Stimulated activated CD4-positive, alpha-beta T cell treated with anti-CD3 and anti-CD28 coated beads, Interleukin-12 subunit alpha, Interleukin-12 subunit beta, amount 100 ng/mL, for 4 hours (primary cell): ENCODE results near the gene ORM2.
"Not testable (repeated sequence)": the region's sequence is repeated elsewhere in the genome, so short reads cannot be mapped to it uniquely, and the experiment has no call there.

Source experiments
- DNase-seq: peaks from one replicate; pipeline ENCODE4 v3.0.0-alpha.2; 2020

The ORM2 gene

DNA sequence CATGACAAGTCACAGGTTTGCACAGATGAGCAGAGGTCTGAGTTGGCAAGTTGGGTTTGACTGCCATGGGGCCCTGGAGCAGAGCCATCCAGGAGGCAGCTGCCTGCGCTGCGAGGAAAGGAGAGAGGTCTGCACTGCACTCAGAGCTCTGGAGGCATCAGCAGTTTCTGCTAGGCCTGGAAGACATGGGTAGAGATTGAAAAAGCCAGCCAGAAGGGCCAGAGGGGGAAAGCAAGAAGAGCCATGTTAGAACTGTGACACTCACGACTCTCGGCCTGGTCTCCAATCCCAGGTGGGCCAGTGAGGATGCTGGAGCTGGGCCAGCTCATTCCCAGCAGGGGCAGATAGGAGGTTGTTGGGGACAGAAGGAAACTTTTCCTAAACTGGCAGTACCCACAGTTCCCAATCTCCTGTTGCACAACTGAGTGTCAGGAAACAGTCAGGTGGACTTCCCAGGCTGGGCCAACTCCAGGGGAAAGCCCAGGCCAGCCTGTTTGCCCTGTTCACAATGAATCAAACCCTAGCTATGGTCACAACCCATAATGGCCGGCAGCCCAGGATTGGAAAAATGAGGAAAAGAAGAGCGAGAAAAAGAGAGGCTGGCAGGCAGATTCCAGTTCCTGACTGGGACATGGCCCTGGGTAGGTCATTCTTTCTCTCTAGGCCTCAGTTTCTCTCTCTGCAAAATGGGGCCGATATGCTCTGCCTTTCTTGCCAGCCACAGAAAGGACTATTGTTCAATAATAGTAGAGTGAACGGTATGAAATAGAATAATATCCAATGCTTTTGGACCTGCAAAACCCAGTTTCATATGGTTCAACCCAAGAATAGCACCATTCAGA, 14.6 kb upstream of the ORM2 start:
- no peak for DNase-seq

DNA sequence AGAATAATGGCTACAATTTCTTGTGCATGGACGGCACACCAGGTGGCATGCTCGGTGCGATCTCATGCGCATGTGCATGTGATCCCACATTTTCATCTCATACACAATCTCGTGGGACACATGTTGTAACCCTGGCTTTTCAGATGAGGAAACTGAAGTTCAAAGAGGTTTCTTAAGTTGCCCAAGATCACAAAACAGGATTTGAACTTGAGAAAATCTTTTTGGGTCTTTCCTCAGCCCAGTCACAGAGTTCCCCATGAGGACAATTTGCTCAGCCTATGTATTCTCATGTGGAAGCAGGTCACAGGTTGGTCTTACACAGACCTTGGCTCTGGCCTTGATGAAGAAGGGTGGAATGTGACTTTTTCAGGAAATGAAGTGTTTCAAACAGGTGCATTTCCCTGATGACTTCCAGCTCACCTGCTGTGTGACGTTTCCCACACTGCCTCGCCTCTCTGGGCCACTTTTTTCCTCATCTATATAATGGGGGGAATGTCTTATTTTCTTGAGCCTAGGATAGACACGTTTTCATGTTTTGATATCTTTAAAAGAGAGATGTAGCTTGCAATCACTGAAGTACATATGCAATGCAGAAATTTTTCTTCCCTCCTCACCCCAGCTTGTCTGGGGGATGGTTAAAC, 13.8 kb upstream of the ORM2 start:
- DNase-seq: no peak

DNA sequence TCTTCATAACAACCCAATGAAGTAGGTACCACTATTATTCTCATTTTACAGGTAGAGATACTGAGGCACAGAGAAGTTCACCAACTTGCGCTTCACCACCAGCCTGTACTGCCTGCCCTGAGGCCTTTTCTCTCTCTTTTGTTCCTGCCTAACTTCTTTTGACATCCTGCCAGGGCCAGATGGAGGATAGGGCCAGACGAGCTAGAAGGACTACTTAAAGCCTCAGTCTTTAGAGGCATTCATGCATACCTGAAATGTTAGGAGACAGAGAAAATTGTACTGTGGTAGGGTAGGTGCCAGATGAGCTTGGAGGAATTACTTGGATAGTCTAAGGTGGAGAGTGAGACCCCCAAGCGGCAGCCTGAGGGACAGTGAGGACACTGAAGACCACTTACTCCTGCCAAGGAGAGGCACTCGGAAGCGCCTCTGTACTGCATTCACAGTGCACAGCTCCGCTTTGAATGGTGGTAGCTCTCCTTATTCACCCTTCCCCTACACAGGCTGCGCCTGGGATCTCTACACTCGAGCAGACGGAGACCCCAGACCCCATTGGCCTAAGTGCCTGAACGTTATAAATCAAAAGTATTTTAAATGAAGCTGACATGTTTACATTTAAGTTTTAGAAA, 13.0 kb upstream of the ORM2 start:
- DNase-seq: no peak

DNA sequence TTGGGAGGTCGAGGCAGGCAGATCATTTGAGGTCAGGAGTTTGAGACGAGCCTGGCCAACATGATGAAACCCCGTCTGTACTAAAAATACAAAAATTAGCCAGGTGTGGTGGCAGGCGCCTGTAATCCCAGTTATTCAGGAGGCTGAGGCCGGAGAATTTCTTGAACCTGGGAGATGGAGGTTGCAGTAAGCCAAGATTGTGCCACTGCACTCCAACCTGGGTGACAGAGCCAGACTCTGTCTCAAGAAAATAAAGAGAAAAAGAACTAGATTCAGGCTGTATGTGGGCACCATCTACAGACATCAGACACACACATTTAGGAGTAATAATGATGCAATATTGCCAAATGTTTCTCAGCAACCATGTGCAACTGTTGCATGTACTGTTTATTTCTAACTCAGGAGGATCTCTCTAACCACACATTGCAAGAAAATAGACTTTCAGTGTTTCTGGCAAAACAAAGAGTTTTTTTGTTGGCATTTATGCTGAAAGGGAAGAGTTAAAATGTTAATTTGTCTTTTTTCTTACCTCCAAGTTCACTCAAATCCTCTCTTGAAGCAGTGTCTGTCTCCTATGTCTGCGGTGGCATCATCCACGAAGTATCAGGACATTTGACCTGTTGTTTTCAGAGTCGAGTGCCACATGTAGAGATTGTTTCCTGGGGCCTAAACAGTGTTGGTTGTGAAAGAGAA, 11.9 kb upstream of the ORM2 start:
- no peak for DNase-seq

DNA sequence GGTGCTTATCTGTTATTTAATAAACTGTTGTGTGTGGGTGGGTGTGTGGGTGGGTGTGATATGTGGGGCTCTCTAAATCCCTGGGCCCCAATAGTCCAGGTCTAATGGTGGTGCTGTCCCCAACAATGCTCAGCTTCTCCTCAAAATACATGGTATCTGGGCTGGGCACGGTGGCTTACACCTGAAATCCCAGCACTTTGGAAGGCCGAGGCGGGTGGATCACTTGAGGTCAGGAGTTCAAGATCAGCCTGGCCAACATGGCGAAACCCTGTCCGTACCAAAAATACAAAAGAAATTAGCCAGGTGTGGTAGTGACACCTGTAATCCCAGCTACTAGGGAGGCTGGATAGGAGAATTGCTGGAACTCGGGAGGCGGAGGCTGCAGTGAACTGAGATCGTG, 11.3 kb upstream of the ORM2 start:
- DNase-seq: no peak

GRCh38 chr9:114319147-114319546, 10.5 kb upstream of the ORM2 start:
- DNase-seq: no peak

DNA sequence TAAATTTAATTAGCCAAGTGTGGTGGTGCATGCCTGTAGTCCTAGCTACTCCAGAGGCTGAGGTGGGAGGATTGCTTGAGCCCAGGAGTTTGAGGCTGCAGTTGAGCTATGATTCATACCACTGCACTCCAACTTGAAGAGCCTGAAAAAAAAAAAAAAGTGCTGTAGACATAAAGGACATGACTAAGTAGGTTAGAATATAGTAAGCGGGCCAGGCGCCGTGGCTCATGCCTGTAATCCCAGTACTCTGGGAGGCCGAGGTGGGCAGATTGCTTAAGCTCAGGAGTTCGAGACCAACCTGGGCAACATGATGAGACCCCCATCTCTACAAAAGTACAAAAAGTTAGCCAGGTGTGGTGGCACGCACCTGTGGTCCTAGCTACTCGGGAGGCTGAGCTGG, 9.0 kb upstream of the ORM2 start:
- not testable (repeated sequence) for DNase-seq

DNA sequence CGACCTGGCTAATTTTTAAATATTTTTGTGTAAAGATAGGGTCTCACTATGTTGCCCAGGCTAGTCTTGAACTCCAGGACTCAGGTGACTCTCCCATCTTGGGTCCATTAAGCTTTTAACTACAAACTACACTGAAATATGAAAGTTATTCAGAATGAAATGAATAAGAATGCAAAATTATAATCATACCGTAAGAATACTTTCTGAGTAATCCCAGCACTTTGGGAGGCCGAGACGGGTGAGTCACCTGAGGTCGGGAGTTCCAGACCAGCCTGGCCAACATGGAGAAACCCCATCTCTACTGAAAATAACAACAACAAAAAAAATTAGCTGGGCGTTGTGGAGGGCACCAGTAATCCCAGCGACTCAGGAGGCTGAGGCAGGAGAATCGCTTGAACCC, 7.9 kb upstream of the ORM2 start:
- DNase-seq: no peak

GRCh38 chr9:114322160-114322818, 7.4 kb upstream of the ORM2 start:
- not testable (repeated sequence) for DNase-seq

DNA sequence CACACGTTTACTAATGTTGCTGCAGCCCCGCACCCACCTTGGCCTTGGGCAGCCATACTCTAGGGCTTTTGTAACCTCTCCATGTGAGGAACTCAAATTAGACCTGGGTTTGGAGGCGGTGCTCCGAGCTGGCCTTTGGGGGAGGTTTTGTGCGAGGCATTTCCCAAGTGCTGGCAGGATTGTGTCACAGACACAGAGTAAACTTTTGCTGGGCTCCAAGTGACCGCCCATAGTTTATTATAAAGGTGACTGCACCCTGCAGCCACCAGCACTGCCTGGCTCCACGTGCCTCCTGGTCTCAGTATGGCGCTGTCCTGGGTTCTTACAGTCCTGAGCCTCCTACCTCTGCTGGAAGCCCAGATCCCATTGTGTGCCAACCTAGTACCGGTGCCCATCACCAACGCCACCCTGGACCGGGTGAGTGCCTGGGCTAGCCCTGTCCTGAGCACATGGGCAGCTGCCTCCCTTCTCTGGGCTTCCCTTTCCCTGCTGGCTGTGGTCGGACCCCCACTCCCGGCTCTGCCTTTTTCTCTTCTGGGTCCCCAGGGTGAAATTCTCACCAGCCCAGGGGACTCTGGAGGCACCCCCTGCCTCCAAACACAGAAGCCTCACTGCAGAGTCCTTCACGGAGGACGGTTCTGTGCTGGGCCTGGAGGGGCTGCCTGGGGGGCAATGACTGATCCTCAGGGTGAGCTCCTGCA, 6.7 kb upstream of the ORM2 start, which contains the start of gene ORM1:
Gene ORM1 (plus strand): TSS at position 268 of the 701 bp plus-strand sequence. CDS start 36 bp downstream, at position 304.
- DNase-seq: not testable (repeated sequence)

- DNase-seq: not testable (repeated sequence)
Observed at GRCh38 chr9:114323849-114324248, 5.8 kb upstream of the ORM2 start.

DNA sequence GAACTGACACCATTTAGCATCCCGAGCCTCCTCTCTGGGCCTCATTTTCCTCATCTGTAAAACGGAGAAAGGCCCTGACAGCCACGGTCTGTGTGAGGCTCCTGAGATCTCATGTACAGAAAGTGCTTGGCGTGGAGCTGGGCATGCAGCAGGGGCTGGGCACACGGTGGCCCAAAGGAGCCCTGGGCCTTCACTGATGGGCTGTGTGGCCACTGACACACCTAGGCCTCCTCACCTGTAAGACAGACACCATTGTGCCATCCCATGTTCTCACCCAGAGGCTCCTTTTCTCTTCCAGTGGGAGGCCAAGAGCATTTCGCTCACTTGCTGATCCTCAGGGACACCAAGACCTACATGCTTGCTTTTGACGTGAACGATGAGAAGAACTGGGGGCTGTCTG, 5.2 kb upstream of the ORM2 start:
- DNase-seq: no peak

- not testable (repeated sequence) for DNase-seq
Observed at GRCh38 chr9:114324965-114325364, 4.7 kb upstream of the ORM2 start.

- DNase-seq: not testable (repeated sequence)
Observed at GRCh38 chr9:114325684-114326254, 3.9 kb upstream of the ORM2 start.

DNA sequence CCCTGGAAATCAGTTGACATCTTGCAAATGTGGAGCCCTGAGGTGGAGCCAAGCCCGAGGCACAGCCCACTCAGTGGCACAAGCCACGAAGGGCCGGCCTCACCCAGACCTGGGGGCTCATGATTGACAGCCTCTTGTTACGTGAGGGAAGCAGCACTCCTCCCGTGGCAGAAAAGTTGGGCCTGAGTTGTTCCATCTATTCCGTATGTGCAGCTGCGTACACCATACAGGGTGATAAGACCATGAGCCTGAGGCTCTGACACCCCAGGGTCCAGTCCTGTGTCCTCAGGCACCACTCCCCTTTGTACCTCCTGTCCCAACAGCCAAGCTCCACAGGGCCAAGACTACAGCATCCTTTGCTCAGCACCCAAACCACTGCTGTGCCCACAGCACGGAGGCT, 1.9 kb upstream of the ORM2 start:
- DNase-seq: no peak

DNA sequence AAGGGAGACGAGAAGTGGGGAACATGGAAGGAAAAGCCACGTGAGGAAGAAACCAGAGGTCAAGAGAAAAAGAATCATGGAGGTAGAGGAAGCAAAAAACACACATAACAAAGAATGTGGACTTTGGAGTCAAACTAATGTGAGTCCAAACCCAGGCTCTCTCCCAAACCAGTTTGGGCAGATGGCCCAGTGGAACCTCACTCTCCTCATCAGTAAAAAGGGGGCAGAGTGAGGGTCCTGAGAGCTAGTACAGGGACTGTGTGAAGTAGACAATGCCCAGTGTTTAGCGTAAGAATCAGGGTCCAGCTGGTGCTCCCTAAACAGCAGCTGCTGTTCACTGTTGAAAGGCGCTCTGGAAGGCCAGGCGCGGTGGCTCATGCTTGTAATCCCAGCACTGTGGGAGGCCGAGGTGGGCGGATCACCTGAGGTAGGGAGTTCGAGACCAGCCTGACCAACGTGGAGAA, 1.3 kb upstream of the ORM2 start:
- not testable (repeated sequence) for DNase-seq

GRCh38 chr9:114328937-114329624, 588 bp upstream of the ORM2 start:
- DNase-seq: not testable (repeated sequence)

- no peak for DNase-seq
Observed at GRCh38 chr9:114330636-114331035, 967 bp downstream of the ORM2 start.

DNA sequence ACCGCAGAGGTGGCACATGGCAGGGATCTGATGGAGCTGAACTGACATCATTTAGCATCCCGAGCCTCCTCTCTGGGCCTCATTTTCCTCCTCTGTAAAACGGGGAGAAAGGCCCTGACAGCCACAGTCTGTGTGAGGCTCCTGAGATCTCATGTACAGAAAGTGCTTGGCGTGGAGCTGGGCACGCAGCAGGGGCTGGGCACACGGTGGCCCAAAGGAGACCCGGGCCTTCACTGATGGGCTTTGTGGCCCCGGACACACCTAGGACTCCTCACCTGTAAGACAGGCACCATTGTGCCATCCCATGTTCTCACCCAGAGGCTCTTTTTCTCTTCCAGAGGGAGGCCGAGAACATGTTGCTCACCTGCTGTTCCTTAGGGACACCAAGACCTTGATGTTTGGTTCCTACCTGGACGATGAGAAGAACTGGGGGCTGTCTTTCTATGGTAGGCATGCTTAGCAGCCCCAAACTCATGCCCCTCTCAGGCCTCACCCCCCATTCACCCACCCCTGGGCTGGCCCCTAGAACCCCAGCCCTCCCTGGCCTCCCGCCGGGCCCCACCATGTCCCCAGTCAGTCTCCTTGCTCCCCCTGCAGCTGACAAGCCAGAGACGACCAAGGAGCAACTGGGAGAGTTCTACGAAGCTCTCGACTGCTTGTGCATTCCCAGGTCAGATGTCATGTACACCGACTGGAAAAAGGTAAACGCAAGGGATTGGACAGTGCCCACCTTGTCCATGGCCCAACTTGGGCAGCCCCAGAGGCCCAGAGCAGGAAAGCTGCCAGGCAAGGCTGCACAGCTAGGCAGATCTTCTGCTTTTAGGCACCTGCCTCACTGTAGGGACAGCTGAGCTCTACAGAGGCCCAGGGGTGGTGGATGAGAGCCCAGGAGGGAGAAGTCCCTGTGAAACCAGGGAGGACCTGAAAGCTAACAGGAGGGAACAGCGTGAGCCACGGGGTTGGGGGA, 1.8 kb downstream of the ORM2 start:
- DNase-seq: not testable (repeated sequence)
